SK-N-SH (cell line): ENCODE data around the gene MAP4. TPM values are rescaled to one million over a fixed set of nuclear protein-coding genes. Genes with fewer than 3 reads are reported as not detected.

Experiments
- CTCF ChIA-PET: fragments of 300-600, 350-600 bp; formaldehyde crosslinking; extraction: SDS; loops from one replicate; lab custom pipeline; 2021; lab: Yijun Ruan, JAX
- POLR2A ChIA-PET: fragments of 350-600 bp; sonication (Branson Sonifier 250); formaldehyde crosslinking; extraction: SDS; loops from one replicate; lab custom pipeline; 2020; ENCODE audit warnings: antibody characterized with exemption, inconsistent platforms; lab: Yijun Ruan, JAX
- DNase-seq: peaks from one replicate; pipeline ENCODE4 v3.0.0; 2012
- H2AFZ ChIP-seq: fragments of 200-600 bp; sonication (generic); 2 replicates; pipeline ENCODE4 v1.8.1; 2016; ENCODE audit warnings: antibody characterized with exemption, mild to moderate bottlenecking, low read depth
- H3F3A ChIP-seq: fragments of 200-600 bp; sonication (generic); replicated peaks from 2 replicates; pipeline ENCODE3; 2016; ENCODE audit warnings: antibody characterized with exemption, mild to moderate bottlenecking; ENCODE audit not compliant: insufficient read depth
- H3K27ac ChIP-seq, 2 experiments: fragments of 200-500 bp in 1 of 2; fragments of 200-600 bp in 1 of 2; sonication (Bioruptor generic) in 1 of 2; sonication (generic), shearing (Covaris generic) in 1 of 2; 2 replicates each; pipeline versions ENCODE4 v1.5.1 to v1.6.1; 2014 to 2016; ENCODE audit warnings: low read depth in 2 of 2, inconsistent platforms in 1 of 2, low read length in 1 of 2, mild to moderate bottlenecking in 1 of 2, mixed read lengths in 1 of 2
- H3K27me3 ChIP-seq: fragments of 200-600 bp; sonication (generic), shearing (Covaris generic); 2 replicates; pipeline ENCODE4 v1.6.1; 2016; ENCODE audit warnings: mixed run types; ENCODE audit not compliant: insufficient read depth
- H3K36me3 ChIP-seq, 2 experiments: fragments of 200-500 bp in 1 of 2; fragments of 200-600 bp in 1 of 2; sonication (Bioruptor generic) in 1 of 2; sonication (generic) in 1 of 2; replicated peaks in 1 of 2; 2 replicates each; pipeline versions ENCODE3 to v1.5.1; 2014 to 2016; ENCODE audit warnings: low read length in 1 of 2, mild to moderate bottlenecking in 1 of 2; ENCODE audit not compliant: insufficient read depth in 2 of 2, control insufficient read depth in 1 of 2
- H3K4me1 ChIP-seq, 2 experiments: fragments of 200-500 bp in 1 of 2; fragments of 200-600 bp in 1 of 2; sonication (Bioruptor generic) in 1 of 2; sonication (generic), shearing (Covaris generic) in 1 of 2; 2 replicates each; pipeline versions ENCODE4 v1.5.1 to v1.6.1; 2014 to 2016; ENCODE audit warnings: low read depth in 1 of 2, low read length in 1 of 2, mixed run types in 1 of 2; ENCODE audit not compliant: insufficient read depth in 2 of 2, control insufficient read depth in 1 of 2
- H3K4me2 ChIP-seq: fragments of 200-600 bp; sonication (generic), shearing (Covaris generic); 2 replicates; pipeline ENCODE4 v1.6.1; 2017; ENCODE audit warnings: mixed run types
- H3K4me3 ChIP-seq, 2 experiments: fragments of 200-500 bp in 1 of 2; fragments of 200-600 bp in 1 of 2; sonication (Bioruptor generic) in 1 of 2; sonication (generic), shearing (Covaris generic) in 1 of 2; 2 replicates each; pipeline versions ENCODE4 v1.5.1 to v1.8.1; 2014 to 2016; ENCODE audit warnings: low read depth in 2 of 2, inconsistent platforms in 1 of 2, low read length in 1 of 2, mild to moderate bottlenecking in 1 of 2, mixed read lengths in 1 of 2, moderate library complexity in 1 of 2
- H3K79me2 ChIP-seq: fragments of 200-600 bp; sonication (generic); 2 replicates; pipeline ENCODE4 v1.8.1; 2017; ENCODE audit warnings: mild to moderate bottlenecking; ENCODE audit not compliant: insufficient read depth
- H3K9ac ChIP-seq: fragments of 200-600 bp; sonication (generic); 2 replicates; pipeline ENCODE4 v1.6.1; 2017; ENCODE audit warnings: mixed run types
- H3K9me2 ChIP-seq: fragments of 200-600 bp; sonication (generic); 2 replicates; pipeline ENCODE4 v1.6.1; 2017; ENCODE audit warnings: mixed run types
- H3K9me3 ChIP-seq: fragments of 200-600 bp; sonication (generic); 2 replicates; pipeline ENCODE4 v1.6.1; 2017; ENCODE audit warnings: mixed run types, mild to moderate bottlenecking, moderate library complexity
- H4K20me1 ChIP-seq: fragments of 200-600 bp; sonication (generic); 2 replicates; pipeline ENCODE4 v1.6.1; 2017; ENCODE audit warnings: mild to moderate bottlenecking, mixed run types; ENCODE audit not compliant: insufficient read depth
- ELF1 ChIP-seq: IDR thresholded peaks from 2 replicates; pipeline ENCODE4 v1.4.0; 2012
- EZH2phosphoT487 ChIP-seq: fragments of 200-600 bp; sonication (generic); IDR thresholded peaks from 2 replicates; pipeline ENCODE4 v1.6.1; 2017; ENCODE audit warnings: low read depth, mixed run types, mild to moderate bottlenecking, antibody characterized with exemption, moderate library complexity, borderline replicate concordance
- FOXJ3 ChIP-seq: sonication (generic); formaldehyde crosslinking; IDR thresholded peaks from 2 replicates; pipeline ENCODE4 v1.5.1; 2020; ENCODE audit warnings: mild to moderate bottlenecking, missing genetic modification reagents
- FOXM1 ChIP-seq: IDR thresholded peaks from 2 replicates; pipeline ENCODE4 v1.4.0; 2012; ENCODE audit warnings: low read depth, mild to moderate bottlenecking
- GABPA ChIP-seq: IDR thresholded peaks from 2 replicates; pipeline ENCODE4 v1.4.0; 2012; ENCODE audit warnings: low read depth, mild to moderate bottlenecking
- JUND ChIP-seq: IDR thresholded peaks from 2 replicates; pipeline ENCODE4 v1.4.0; 2012
- MEF2A ChIP-seq: IDR thresholded peaks from 2 replicates; pipeline ENCODE4 v1.4.0; 2012; ENCODE audit warnings: low read depth, borderline replicate concordance
- NRF1 ChIP-seq: IDR thresholded peaks from 2 replicates; pipeline ENCODE4 v1.6.1; 2012; ENCODE audit warnings: low read depth, mild to moderate bottlenecking, low read length
- POLR2AphosphoS5 ChIP-seq: IDR thresholded peaks from 2 replicates; pipeline ENCODE4 v1.6.1; 2012; ENCODE audit warnings: low read depth, low read length
- RCOR1 ChIP-seq: fragments of 150-350 bp; IDR thresholded peaks from 2 replicates; pipeline ENCODE4 v1.6.1; 2017; ENCODE audit warnings: antibody characterized with exemption, low read length
- REST ChIP-seq: IDR thresholded peaks from 2 replicates; pipeline ENCODE4 v1.6.1; 2012; ENCODE audit warnings: mild to moderate bottlenecking, low read depth, low read length, moderate library complexity
- RFX5 ChIP-seq: IDR thresholded peaks from 2 replicates; pipeline ENCODE4 v1.6.1; 2012; ENCODE audit warnings: mild to moderate bottlenecking, improper control_type of control experiment, low read length
- SIN3A ChIP-seq: IDR thresholded peaks from 2 replicates; pipeline ENCODE4 v1.6.1; 2012; ENCODE audit warnings: low read depth, mild to moderate bottlenecking, low read length, moderate library complexity, borderline replicate concordance
- TAF1 ChIP-seq: IDR thresholded peaks from 2 replicates; pipeline ENCODE4 v1.6.1; 2012; ENCODE audit warnings: low read depth, mild to moderate bottlenecking, low read length, moderate library complexity, borderline replicate concordance
- TCF12 ChIP-seq: IDR thresholded peaks from 2 replicates; pipeline ENCODE4 v1.4.0; 2012
- TEAD4 ChIP-seq: IDR thresholded peaks from 2 replicates; pipeline ENCODE4 v1.4.0; 2012; ENCODE audit warnings: mild to moderate bottlenecking, borderline replicate concordance; ENCODE audit not compliant: insufficient read depth
- USF1 ChIP-seq: IDR thresholded peaks from 2 replicates; pipeline ENCODE4 v1.4.0; 2012; ENCODE audit warnings: low read depth, borderline replicate concordance
- USF2 ChIP-seq: fragments of 150-350 bp; IDR thresholded peaks from 2 replicates; pipeline ENCODE4 v1.6.1; 2017; ENCODE audit warnings: antibody characterized with exemption, low read length, low read depth, borderline replicate concordance
- YY1 ChIP-seq: IDR thresholded peaks from 2 replicates; pipeline ENCODE4 v1.4.0; 2012; ENCODE audit warnings: low read depth, mild to moderate bottlenecking
- WGBS: methylation state at CpG from one replicate; pipeline ENCODE4 v1.1.6; 2017; ENCODE audit warnings: low lambda C conversion rate; 5-methylcytosine and 5-hydroxymethylcytosine counted together
- polyA plus RNA-seq, 3 experiments: library from polyadenylated mRNA; depleted of rRNA; stranded (reverse); fragments of >200 nt; gene quantifications; 2 replicates each; pipeline ENCODE4 v1.2.3, GENCODE V29; 2012
- TF ChIP-seq, protein P1 (sequence below): fragments of 200-600 bp; sonication (generic); IDR thresholded peaks from 2 replicates; pipeline ENCODE4 v1.6.1; 2017; ENCODE audit warnings: antibody characterized with exemption, mild to moderate bottlenecking, moderate library complexity
- TF ChIP-seq, protein P2 (sequence below): fragments of 150-350 bp; IDR thresholded peaks from 2 replicates; pipeline ENCODE4 v1.6.1; 2016; ENCODE audit warnings: mild to moderate bottlenecking, low read depth, low read length

MAP4 gene
- polyA plus RNA-seq, 1 of the 3 experiments (the other 2 are of a cell fraction), result 121 TPM

DNA sequence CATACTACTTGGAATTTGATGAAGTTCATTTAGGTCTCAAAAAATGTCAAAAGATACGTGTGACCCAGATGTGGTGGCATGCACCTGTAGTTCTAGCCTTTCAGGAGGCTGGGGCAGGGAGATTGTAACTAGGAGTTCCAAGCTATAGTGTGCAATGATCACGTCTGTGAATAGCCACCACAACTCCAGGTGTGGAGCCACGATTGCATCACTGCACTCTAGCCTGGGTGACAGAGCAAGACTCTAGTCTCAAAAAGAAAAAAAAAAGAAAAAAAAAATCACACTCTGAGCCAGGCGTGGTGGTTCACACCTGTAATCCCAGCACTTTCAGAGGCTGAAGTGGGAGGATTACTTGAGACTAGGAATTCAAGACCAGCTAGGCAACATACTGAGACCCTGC lies 14.2 kb downstream of the MAP4 start (continued):
- TF ChIP-seq, protein P1, sequence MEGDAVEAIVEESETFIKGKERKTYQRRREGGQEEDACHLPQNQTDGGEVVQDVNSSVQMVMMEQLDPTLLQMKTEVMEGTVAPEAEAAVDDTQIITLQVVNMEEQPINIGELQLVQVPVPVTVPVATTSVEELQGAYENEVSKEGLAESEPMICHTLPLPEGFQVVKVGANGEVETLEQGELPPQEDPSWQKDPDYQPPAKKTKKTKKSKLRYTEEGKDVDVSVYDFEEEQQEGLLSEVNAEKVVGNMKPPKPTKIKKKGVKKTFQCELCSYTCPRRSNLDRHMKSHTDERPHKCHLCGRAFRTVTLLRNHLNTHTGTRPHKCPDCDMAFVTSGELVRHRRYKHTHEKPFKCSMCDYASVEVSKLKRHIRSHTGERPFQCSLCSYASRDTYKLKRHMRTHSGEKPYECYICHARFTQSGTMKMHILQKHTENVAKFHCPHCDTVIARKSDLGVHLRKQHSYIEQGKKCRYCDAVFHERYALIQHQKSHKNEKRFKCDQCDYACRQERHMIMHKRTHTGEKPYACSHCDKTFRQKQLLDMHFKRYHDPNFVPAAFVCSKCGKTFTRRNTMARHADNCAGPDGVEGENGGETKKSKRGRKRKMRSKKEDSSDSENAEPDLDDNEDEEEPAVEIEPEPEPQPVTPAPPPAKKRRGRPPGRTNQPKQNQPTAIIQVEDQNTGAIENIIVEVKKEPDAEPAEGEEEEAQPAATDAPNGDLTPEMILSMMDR, result no peak
- no peak for TF ChIP-seq SIN3A

GRCh38 chr3:48000212-48000611 lies 16.0 kb downstream of the MAP4 start:
- Histone ChIP-seq H3K4me2 (no peak overlapping the region), H3K9ac (no peak overlapping the region), H3K9me3 (no peaks in the 10 kb centered on the region), H3F3A (peaks cover 16% of the 10 kb centered on the region)
- CTCF ChIA-PET, result interaction anchor here (1.9 to 8.1 kb wide), 3 partner anchors 11 to 163 kb away, joined by 4 to 46 read pairs (median 10); no protein-coding TSS in a partner anchor
- TF ChIP-seq POLR2AphosphoS5 (no peak), USF1 (no peak), FOXJ3 (no peak), TCF12 (no peak), REST (no peak), USF2 (no peak), EZH2phosphoT487 (no peak), MEF2A (no peak), FOXM1 (no peak), JUND (no peak), GABPA (no peak), YY1 (no peak), ELF1 (no peak), RCOR1 (no peak), NRF1 (no peak), SIN3A (no peak), TEAD4 (no peak), TAF1 (no peak), RFX5 (no peak)
- TF ChIP-seq, protein P2, sequence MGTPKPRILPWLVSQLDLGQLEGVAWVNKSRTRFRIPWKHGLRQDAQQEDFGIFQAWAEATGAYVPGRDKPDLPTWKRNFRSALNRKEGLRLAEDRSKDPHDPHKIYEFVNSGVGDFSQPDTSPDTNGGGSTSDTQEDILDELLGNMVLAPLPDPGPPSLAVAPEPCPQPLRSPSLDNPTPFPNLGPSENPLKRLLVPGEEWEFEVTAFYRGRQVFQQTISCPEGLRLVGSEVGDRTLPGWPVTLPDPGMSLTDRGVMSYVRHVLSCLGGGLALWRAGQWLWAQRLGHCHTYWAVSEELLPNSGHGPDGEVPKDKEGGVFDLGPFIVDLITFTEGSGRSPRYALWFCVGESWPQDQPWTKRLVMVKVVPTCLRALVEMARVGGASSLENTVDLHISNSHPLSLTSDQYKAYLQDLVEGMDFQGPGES, result no peak
- TF ChIP-seq, all 33 proteins: peak for 0
- Histone ChIP-seq H3K27me3 (no peaks in the 10 kb centered on the region), H3K4me1 (no peaks in the 10 kb centered on the region), H2AFZ (no peak overlapping the region), H4K20me1 (peaks cover 87% of the 10 kb centered on the region), H3K27ac (no peak overlapping the region), H3K9me2 (no peaks in the 10 kb centered on the region), H3K36me3 (peaks cover 4 to 43% of the 10 kb centered on the region in 2 experiments), H3K4me3 (no peak overlapping the region), H3K79me2 (peaks cover 99% of the 10 kb centered on the region)
- no peak for DNase-seq
- 96% methylated on average over 2 of the region's 2 CpGs for WGBS
- POLR2A ChIA-PET, result no interaction called here
